Superior temporal gyrus (tissue), 1 donor: ENCODE results near the gene NDUFV2.
"Not testable (repeated sequence)": the region's sequence is repeated elsewhere in the genome, so short reads cannot be mapped to it uniquely, and the experiment has no call there.

Experiments used
- DNase-seq: peaks from one replicate; pipeline ENCODE4 v3.0.0-alpha.2; 2016; ENCODE audit errors: extremely low spot score

NDUFV2 gene

GRCh38 chr18:9153256-9153655 lies 50.8 kb downstream of the NDUFV2 start:
- DNase-seq, result no peak

GRCh38 chr18:9156604-9157249 lies 54.2 kb downstream of the NDUFV2 start:
- no peak for DNase-seq

- no peak for DNase-seq
These were observed 55.3 kb downstream of the NDUFV2 start for GRCh38 chr18:9157806-9158205.

GRCh38 chr18:9160014-9160413 lies 57.5 kb downstream of the NDUFV2 start:
- DNase-seq, result no peak

GRCh38 chr18:9162663-9163062 lies 60.2 kb downstream of the NDUFV2 start:
- not testable (repeated sequence) for DNase-seq

- not testable (repeated sequence) for DNase-seq
These were observed 61.6 kb downstream of the NDUFV2 start for GRCh38 chr18:9164149-9164548.

- not testable (repeated sequence) for DNase-seq
These were observed 63.4 kb downstream of the NDUFV2 start for GRCh38 chr18:9165883-9166282.

- not testable (repeated sequence) for DNase-seq
These were observed 67.0 kb downstream of the NDUFV2 start for GRCh38 chr18:9169515-9169914.

- not testable (repeated sequence) for DNase-seq
These were observed 69.4 kb downstream of the NDUFV2 start for GRCh38 chr18:9171919-9172318.

- DNase-seq, result no peak
These were observed 70.1 kb downstream of the NDUFV2 start for GRCh38 chr18:9172506-9173127.

- no peak for DNase-seq
These were observed 71.3 kb downstream of the NDUFV2 start for GRCh38 chr18:9173770-9174233.

- no peak for DNase-seq
These were observed 71.8 kb downstream of the NDUFV2 start for GRCh38 chr18:9174302-9174701.

- DNase-seq, result no peak
These were observed 72.6 kb downstream of the NDUFV2 start for GRCh38 chr18:9175115-9175514.

GRCh38 chr18:9177031-9177430 lies 74.5 kb downstream of the NDUFV2 start:
- DNase-seq, result no peak

GRCh38 chr18:9177466-9177865 lies 75.0 kb downstream of the NDUFV2 start:
- no peak for DNase-seq

GRCh38 chr18:9178557-9178956 lies 76.1 kb downstream of the NDUFV2 start:
- no peak for DNase-seq

- no peak for DNase-seq
These were observed 78.8 kb downstream of the NDUFV2 start for GRCh38 chr18:9181275-9181674.

GRCh38 chr18:9182852-9183399 lies 80.4 kb downstream of the NDUFV2 start:
- no peak for DNase-seq
